Measurements from ENCODE around the gene CCDC28B. TPM values are rescaled to one million over a fixed set of nuclear protein-coding genes. Genes with fewer than 3 reads are reported as not detected.

The CCDC28B gene
- total and polyA plus RNA-seq, 2 donors (not counting 3 experiments of a cell fraction or from before 2014, with no cell fraction given) = 12.0 to 19.1 TPM

- peak; percentile 82 for DNase-seq (ENCODE audit: low read depth, low spot score)
- Histone ChIP-seq H3K4me3 (replicated peaks in 1 of 3; ENCODE audit: insufficient read depth in 1 of 3, low read depth in 1 of 3, low read length in 3 of 3) (peak within 1 kb of the TSS; percentile 53 to 68 (median 68)), H3K9me3 (replicated peaks; ENCODE audit: control insufficient read depth, insufficient read depth, low read length) (no peaks in the 10 kb centered on the region), H3K9ac (replicated peaks; ENCODE audit: extremely low read depth, insufficient read depth, low read length) (peak within 1 kb of the TSS; percentile 83), H3K36me3 (ENCODE audit: control insufficient read depth in 2 of 2, extremely low read depth in 1 of 2, insufficient read depth in 2 of 2, low read length in 2 of 2) (no peaks in the 10 kb centered on the region), H3K4me1 (ENCODE audit: control insufficient read depth, extremely low read depth, insufficient read depth, low read length) (peaks cover 27% of the 10 kb centered on the region), H3K79me2 (ENCODE audit: control insufficient read depth, insufficient read depth, low read length) (no peaks in the 10 kb centered on the region), H2AFZ (ENCODE audit: low read depth, low read length) (peak within 1 kb of the TSS; percentile 96), H3K9me1 (replicated peaks; ENCODE audit: control insufficient read depth, extremely low read depth, insufficient read depth, low read length) (no peaks in the 10 kb centered on the region), H3K4me2 (ENCODE audit: insufficient read depth, low read length) (peak within 1 kb of the TSS; percentile 85), H4K20me1 (replicated peaks; ENCODE audit: control insufficient read depth, extremely low read depth, insufficient read depth, low read length) (no peaks in the 10 kb centered on the region), H3K27me3 (ENCODE audit: control insufficient read depth in 2 of 2, insufficient read depth in 2 of 2, low read length in 2 of 2) (no peaks in the 10 kb centered on the region), H3K27ac (ENCODE audit: insufficient read depth, low read depth, low read length) (peak within 1 kb of the TSS; percentile 19)
- peak; percentile 84 for FAIRE-seq
- CTCF ChIA-PET = interaction anchor here (0.6 to 3.4 kb wide), 5 partner anchors 10 to 195 kb away, joined by 3 to 25 read pairs (median 4); no protein-coding TSS in a partner anchor
- TF ChIP-seq CTCF (IDR thresholded peaks at IDR 0.05; ENCODE audit: extremely low read depth in 1 of 2, insufficient read depth in 1 of 2, low read depth in 1 of 2, low read length in 2 of 2) (no peak), JUN (IDR thresholded peaks at IDR 0.05; ENCODE audit: borderline replicate concordance, insufficient read depth, insufficient read length, low read depth) (no peak), GATA2 (IDR thresholded peaks at IDR 0.05; ENCODE audit: insufficient read depth, insufficient read length, low read depth, low read length) (no peak), EZH2 (IDR thresholded peaks at IDR 0.05; ENCODE audit: borderline replicate concordance, low read depth, low read length, severe bottlenecking) (no peak), POLR2A (IDR thresholded peaks at IDR 0.05; ENCODE audit: low read depth, low read length) (peak; percentile 86), MYC (IDR thresholded peaks at IDR 0.05; ENCODE audit: low read depth, low read length) (no peak), MAX (IDR thresholded peaks at IDR 0.05; ENCODE audit: insufficient read depth, insufficient read length) (peak; percentile 30), FOS (IDR thresholded peaks at IDR 0.05; ENCODE audit: borderline replicate concordance, insufficient read depth, low read length) (no peak), POLR2AphosphoS5 (IDR thresholded peaks at IDR 0.05; ENCODE audit: insufficient read depth, low read depth, low read length) (peak; percentile 92)
- dilution Hi-C loops (cut with MboI; ENCODE audit: extremely low pct_ligation_motif_present, low sequenced_read_pairs) = no loop called here
- TSS peak; percentile 75 for BruUV-seq (replicated peaks)
- intact Hi-C loops (cut with micrococcal nuclease) = no loop called here
- POLR2A ChIA-PET = interaction anchor here (0.6 to 1.7 kb wide), 3 partner anchors 56 to 189 kb away, joined by 3 to 4 read pairs (median 3); partner anchors contain the start of gene MARCKSL1
Measured at GRCh38 chr1:32205401-32206370, 5.3 kb downstream of the CCDC28B start, which contains the start of gene IQCC. TSS of gene IQCC (plus strand) at chr1:32205671. CDS start at chr1:32205682, 11 bp downstream.
